Measurements from ENCODE around the gene ENPP3.

GRCh38 chr6:131615275-131615674, 21.8 kb upstream of the ENPP3 start:
- TF ChIP-seq CTCF (conservative IDR thresholded peaks at IDR 0.05; ENCODE audit: low read depth, low read length) (no peak), EZH2 (IDR thresholded peaks at IDR 0.05; ENCODE audit: borderline replicate concordance, low read depth, low read length, poor library complexity, severe bottlenecking) (no peak)

Data from A673 (cell line).